ENCODE measurements around the gene SLIT1. TPM values are rescaled to one million over a fixed set of nuclear protein-coding genes. Genes with fewer than 3 reads are reported as not detected.

SLIT1 gene
- total and polyA plus RNA-seq, 12 donors = 0.05 to 0.65 (median 0.15) TPM

- no peaks in the 10 kb centered on the region for H3K36me3 ChIP-seq (replicated peaks in 1 of 2)
- TF ChIP-seq POLR2A (IDR thresholded peaks at IDR 0.05) (no peak), CTCF (IDR thresholded peaks at IDR 0.05) (no peak)
- WGBS, 4 donors = 71 to 83% (median 82%) methylated on average over 1 of the region's 1 CpG
- DNase-seq = no peak
- intact Hi-C loops (cut with DNase I) = no loop called here
- H3K27me3 ChIP-seq = no peaks in the 10 kb centered on the region
- no peak overlapping the region for H3K4me3 ChIP-seq
- no peak overlapping the region for H3K27ac ChIP-seq
- peaks cover 0 to under 1% of the 10 kb centered on the region in 2 donors for H3K4me1 ChIP-seq (replicated peaks in 1 of 2)
- H3K9me3 ChIP-seq (replicated peaks in 1 of 3) = no peaks in the 10 kb centered on the region
Measured at GRCh38 chr10:97015240-97015639, 170.5 kb downstream of the SLIT1 start.

GRCh38 chr10:97013983-97014382 is 171.8 kb downstream of the SLIT1 start:
- no peaks in the 10 kb centered on the region for H3K36me3 ChIP-seq (replicated peaks in 1 of 2)
- no peak overlapping the region for H3K27ac ChIP-seq
- no peaks in the 10 kb centered on the region for H3K27me3 ChIP-seq
- no peaks in the 10 kb centered on the region for H3K9me3 ChIP-seq (replicated peaks in 1 of 3)
- no peak for DNase-seq
- no peaks in the 10 kb centered on the region for H3K4me1 ChIP-seq (replicated peaks in 1 of 2)
- no peak overlapping the region for H3K4me3 ChIP-seq
- 74 to 90% (median 85%) methylated on average over 3 to 8 of the region's 8 CpGs for WGBS, 4 donors
- TF ChIP-seq CTCF (IDR thresholded peaks at IDR 0.05) = no peak
- TF ChIP-seq POLR2A (IDR thresholded peaks at IDR 0.05) = no peak
- intact Hi-C loops (cut with DNase I) = no loop called here

GRCh38 chr10:97013568-97013967 is 172.2 kb downstream of the SLIT1 start:
- intact Hi-C loops (cut with DNase I) = no loop called here
- Histone ChIP-seq H3K4me3 (no peak overlapping the region), H3K9me3 (replicated peaks in 1 of 3) (no peaks in the 10 kb centered on the region), H3K27me3 (no peaks in the 10 kb centered on the region), H3K4me1 (replicated peaks in 1 of 2) (no peaks in the 10 kb centered on the region), H3K27ac (no peak overlapping the region), H3K36me3 (replicated peaks in 1 of 2) (no peaks in the 10 kb centered on the region)
- TF ChIP-seq CTCF (IDR thresholded peaks at IDR 0.05) = no peak
- TF ChIP-seq POLR2A (IDR thresholded peaks at IDR 0.05) = no peak
- 83 to 93% (median 89%) methylated on average over 6 to 8 of the region's 8 CpGs for WGBS, 4 donors
- no peak for DNase-seq

DNA sequence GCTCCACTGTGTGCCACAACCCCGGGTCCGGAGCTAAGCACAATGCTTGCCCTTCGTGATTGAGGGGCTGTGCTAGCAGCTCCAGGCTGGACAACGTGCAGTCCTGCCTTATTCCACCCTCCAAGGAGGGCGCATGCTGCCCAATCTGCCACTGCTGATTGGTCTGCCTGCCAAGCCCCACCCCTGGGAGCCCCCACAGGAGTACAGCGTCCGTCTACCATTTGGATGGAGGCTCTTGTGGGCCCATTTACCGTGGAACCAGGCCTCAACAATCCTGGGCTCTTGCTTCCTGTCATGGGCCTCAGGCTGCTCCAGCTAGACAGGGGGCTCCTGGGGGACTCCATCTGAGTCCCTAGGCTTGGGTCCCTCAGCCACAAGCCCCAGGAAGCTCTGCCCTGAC is 173.3 kb downstream of the SLIT1 start:
- Histone ChIP-seq H3K9me3 (replicated peaks in 1 of 3) (peaks cover 0 to 3% (median 0%) of the 10 kb centered on the region in 3 donors), H3K4me3 (no peak overlapping the region), H3K36me3 (replicated peaks in 1 of 2) (no peaks in the 10 kb centered on the region), H3K4me1 (replicated peaks in 1 of 2) (no peaks in the 10 kb centered on the region), H3K27me3 (no peaks in the 10 kb centered on the region), H3K27ac (no peak overlapping the region)
- TF ChIP-seq POLR2A (IDR thresholded peaks at IDR 0.05) (no peak), CTCF (IDR thresholded peaks at IDR 0.05) (no peak)
- WGBS, 4 donors = 80 to 88% (median 83%) methylated on average over 1 to 8 of the region's 8 CpGs
- no peak for DNase-seq
- intact Hi-C loops (cut with DNase I) = no loop called here

Measured in adrenal gland (tissue), 12 donors.